ENCODE data around the gene MRPL51.

DNA sequence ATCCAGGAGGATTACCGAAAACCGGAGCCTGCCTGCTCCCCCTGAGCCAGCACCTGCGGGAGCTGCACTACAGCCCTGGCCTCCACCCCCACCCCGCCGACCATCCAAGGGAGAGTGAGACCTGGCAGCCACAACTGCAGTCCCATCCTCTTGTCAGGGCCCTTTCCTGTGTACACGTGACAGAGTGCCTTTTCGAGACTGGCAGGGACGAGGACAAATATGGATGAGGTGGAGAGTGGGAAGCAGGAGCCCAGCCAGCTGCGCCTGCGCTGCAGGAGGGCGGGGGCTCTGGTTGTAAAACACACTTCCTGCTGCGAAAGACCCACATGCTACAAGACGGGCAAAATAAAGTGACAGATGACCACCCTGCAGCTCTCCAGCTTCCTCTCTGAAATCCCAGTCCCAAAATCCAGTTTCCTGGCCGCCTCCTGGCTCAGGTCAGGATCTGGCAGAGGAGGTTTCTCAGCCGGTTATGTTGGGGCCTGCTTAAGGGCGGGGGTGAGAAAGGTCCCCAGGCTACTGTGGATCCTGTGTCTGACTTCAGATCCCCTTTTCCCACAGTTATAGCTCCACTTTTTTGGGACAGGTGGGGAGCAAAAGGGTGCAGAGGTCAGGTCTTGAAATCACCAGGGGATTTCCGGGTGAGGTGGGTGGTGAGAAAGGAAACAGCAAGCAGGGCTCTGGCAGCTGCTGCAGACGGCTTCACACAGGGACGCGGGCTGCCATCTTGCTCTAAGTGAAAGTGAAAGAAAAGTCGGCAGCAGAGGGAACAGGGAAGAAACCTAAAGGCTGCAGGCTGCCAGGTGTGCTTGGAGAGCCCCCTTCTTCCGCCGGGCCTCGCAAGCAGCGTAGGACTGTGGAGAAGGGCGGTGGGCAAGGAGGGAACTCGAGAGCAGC is 41.5 kb downstream of the MRPL51 start, which contains the start of gene TAPBPL:
- TF ChIP-seq, protein P1, sequence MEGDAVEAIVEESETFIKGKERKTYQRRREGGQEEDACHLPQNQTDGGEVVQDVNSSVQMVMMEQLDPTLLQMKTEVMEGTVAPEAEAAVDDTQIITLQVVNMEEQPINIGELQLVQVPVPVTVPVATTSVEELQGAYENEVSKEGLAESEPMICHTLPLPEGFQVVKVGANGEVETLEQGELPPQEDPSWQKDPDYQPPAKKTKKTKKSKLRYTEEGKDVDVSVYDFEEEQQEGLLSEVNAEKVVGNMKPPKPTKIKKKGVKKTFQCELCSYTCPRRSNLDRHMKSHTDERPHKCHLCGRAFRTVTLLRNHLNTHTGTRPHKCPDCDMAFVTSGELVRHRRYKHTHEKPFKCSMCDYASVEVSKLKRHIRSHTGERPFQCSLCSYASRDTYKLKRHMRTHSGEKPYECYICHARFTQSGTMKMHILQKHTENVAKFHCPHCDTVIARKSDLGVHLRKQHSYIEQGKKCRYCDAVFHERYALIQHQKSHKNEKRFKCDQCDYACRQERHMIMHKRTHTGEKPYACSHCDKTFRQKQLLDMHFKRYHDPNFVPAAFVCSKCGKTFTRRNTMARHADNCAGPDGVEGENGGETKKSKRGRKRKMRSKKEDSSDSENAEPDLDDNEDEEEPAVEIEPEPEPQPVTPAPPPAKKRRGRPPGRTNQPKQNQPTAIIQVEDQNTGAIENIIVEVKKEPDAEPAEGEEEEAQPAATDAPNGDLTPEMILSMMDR (IDR thresholded peaks at IDR 0.05; ENCODE audit: extremely low read depth in 1 of 2, insufficient read depth in 1 of 2, low read depth in 1 of 2, low read length in 2 of 2): no peak
- TF ChIP-seq POLR2AphosphoS5 (IDR thresholded peaks at IDR 0.05; ENCODE audit: insufficient read depth, low read depth, low read length) (peak; percentile 57), POLR2A (IDR thresholded peaks at IDR 0.05; ENCODE audit: low read depth, low read length) (peak; percentile 41), FOS (IDR thresholded peaks at IDR 0.05; ENCODE audit: borderline replicate concordance, insufficient read depth, low read length) (no peak)

Measured in endothelial cell of umbilical vein (primary cell).